A549 (cell line): ENCODE measurements around the gene CXADR. TPM values are rescaled to one million over a fixed set of nuclear protein-coding genes. Genes with fewer than 3 reads are reported as not detected.

Experiments
- ATAC-seq, 2 experiments: fragments of 200-7000 bp in 1 of 2; fragments of >200 bp in 1 of 2; cut with Nextera tagmentation in 1 of 2; cut with Tn5 transposase in 1 of 2; 3 replicates each; pipeline versions ENCODE4 v1.8.0 to v1.9.1; 2018 to 2020; ENCODE audit warnings: mild to moderate bottlenecking in 1 of 2, moderate library complexity in 1 of 2
- CTCF ChIA-PET: fragments of 300-600 bp; sonication (Branson Sonifier 250); formaldehyde crosslinking; extraction: SDS; loops from one replicate; lab custom pipeline; 2021; ENCODE audit warnings: antibody characterized with exemption, inconsistent platforms; lab: Yijun Ruan, JAX
- POLR2A ChIA-PET: fragments of 350-600 bp; formaldehyde crosslinking; extraction: SDS; loops from one replicate; lab custom pipeline; 2021; ENCODE audit warnings: antibody characterized with exemption, inconsistent platforms; lab: Yijun Ruan, JAX
- DNase-seq, 2 experiments: peaks; one replicate each; pipeline versions ENCODE4 v3.0.0 to v3.0.0-alpha.2; 2011 to 2016; ENCODE audit warnings: low read depth in 1 of 2, low spot score in 1 of 2
- FAIRE-seq: peaks from 2 replicates; lab custom pipeline; 2011; peaks lifted over from hg19 to GRCh38; lab: Jason Lieb, UNC
- H3K27ac ChIP-seq, 2 experiments: fragments of >200 bp; sonication (Bioruptor Twin); formaldehyde crosslinking; 3 replicates each; pipeline ENCODE4 v1.5.1; 2016 to 2017
- H3K4me1 ChIP-seq: fragments of >200 bp; sonication (Bioruptor Twin); formaldehyde crosslinking; 3 replicates; pipeline ENCODE4 v1.6.1; 2016
- H3K4me2 ChIP-seq: fragments of >200 bp; sonication (Bioruptor Twin); formaldehyde crosslinking; 3 replicates; pipeline ENCODE4 v1.6.1; 2016
- H3K4me3 ChIP-seq: fragments of >200 bp; sonication (Bioruptor Twin); formaldehyde crosslinking; 3 replicates; pipeline ENCODE4 v1.5.1; 2016
- H3K9me3 ChIP-seq: fragments of >200 bp; sonication (Bioruptor Twin); formaldehyde crosslinking; 3 replicates; pipeline ENCODE4 v1.6.1; 2016
- BCL3 ChIP-seq: fragments of >200 bp; sonication (Bioruptor Twin); formaldehyde crosslinking; IDR thresholded peaks from 3 replicates; pipeline ENCODE4 v1.6.1; 2016
- CBX2 ChIP-seq: fragments of 200-600 bp; sonication (generic); IDR thresholded peaks from 2 replicates; pipeline ENCODE4 v1.6.1; 2016; ENCODE audit warnings: low read depth, mild to moderate bottlenecking, borderline replicate concordance
- CBX8 ChIP-seq: fragments of 200-600 bp; sonication (generic); IDR thresholded peaks from 2 replicates; pipeline ENCODE4 v1.6.1; 2016
- CEBPB ChIP-seq, 2 experiments: fragments of >200 bp in 1 of 2; sonication (Bioruptor Twin) in 1 of 2; formaldehyde crosslinking in 1 of 2; IDR thresholded peaks; 2 replicates each; pipeline ENCODE4 v1.6.1; 2012 to 2016
- CHD4 ChIP-seq: fragments of 200-600 bp; sonication (generic); IDR thresholded peaks from 2 replicates; pipeline ENCODE4 v1.6.1; 2016; ENCODE audit warnings: antibody characterized with exemption, mild to moderate bottlenecking, borderline replicate concordance
- ELK1 ChIP-seq: fragments of 150-350 bp; IDR thresholded peaks from 2 replicates; pipeline ENCODE4 v1.6.1; 2014; ENCODE audit warnings: low read depth, mild to moderate bottlenecking, low read length
- EP300 ChIP-seq, 2 experiments: fragments of >200 bp; sonication (Bioruptor Twin); formaldehyde crosslinking; IDR thresholded peaks; 2 replicates in 1 of 2; 3 replicates in 1 of 2; pipeline ENCODE4 v1.6.1; 2016 to 2017
- FOXS1 ChIP-seq: fragments of 250-450 bp; sonication (Bioruptor Pico); IDR thresholded peaks from 2 replicates; pipeline ENCODE4 v1.5.0; 2020; ENCODE audit warnings: mild to moderate bottlenecking, moderate library complexity
- HES2 ChIP-seq: fragments of >200 bp; sonication (Bioruptor Twin); formaldehyde crosslinking; IDR thresholded peaks from 2 replicates; pipeline ENCODE4 v1.6.1; 2016
- HMGXB4 ChIP-seq: fragments of 250-450 bp; sonication (Bioruptor Pico); IDR thresholded peaks from 2 replicates; pipeline ENCODE4 v1.5.0; 2021; ENCODE audit warnings: mild to moderate bottlenecking, moderate library complexity, borderline replicate concordance
- HOXB13 ChIP-seq: fragments of 250-450 bp; sonication (Bioruptor Pico); IDR thresholded peaks from 2 replicates; pipeline ENCODE4 v1.5.0; 2020; ENCODE audit warnings: low read depth, mild to moderate bottlenecking, moderate library complexity
- JUNB ChIP-seq: fragments of >200 bp; sonication (Bioruptor Twin); formaldehyde crosslinking; IDR thresholded peaks from 2 replicates; pipeline ENCODE4 v1.6.1; 2016
- KDM1A ChIP-seq: fragments of 200-600 bp; sonication (generic); IDR thresholded peaks from 2 replicates; pipeline ENCODE4 v1.6.1; 2016; ENCODE audit warnings: low read depth, mild to moderate bottlenecking
- MAFK ChIP-seq: fragments of 450-650 bp; IDR thresholded peaks from 2 replicates; pipeline ENCODE4 v1.6.1; 2014; ENCODE audit not compliant: partially characterized antibody
- NFE2L2 ChIP-seq: fragments of 150-350 bp; conservative IDR thresholded peaks from 2 replicates; pipeline ENCODE4 v1.6.1; 2014; ENCODE audit warnings: low read length
- PHF8 ChIP-seq: fragments of 200-600 bp; sonication (generic); IDR thresholded peaks from 2 replicates; pipeline ENCODE4 v1.6.1; 2016; ENCODE audit warnings: low read depth, mild to moderate bottlenecking, antibody characterized with exemption, moderate library complexity, borderline replicate concordance
- POLR2AphosphoS2 ChIP-seq: conservative IDR thresholded peaks from 2 replicates; pipeline ENCODE4 v1.6.1; 2012; ENCODE audit warnings: low read length, improper control_type of control experiment, inconsistent platforms
- RAD21 ChIP-seq, 2 experiments: fragments of >200 bp in 1 of 2; sonication (Bioruptor Twin) in 1 of 2; formaldehyde crosslinking in 1 of 2; IDR thresholded peaks in 1 of 2; conservative IDR thresholded peaks in 1 of 2; 2 replicates in 1 of 2; 3 replicates in 1 of 2; pipeline ENCODE4 v1.6.1; 2012 to 2018; ENCODE audit warnings: inconsistent platforms in 1 of 2
- SMC3 ChIP-seq: fragments of >200 bp; sonication (Bioruptor Twin); formaldehyde crosslinking; IDR thresholded peaks from 3 replicates; pipeline ENCODE4 v1.6.1; 2018; ENCODE audit warnings: inconsistent platforms
- SREBF2 ChIP-seq: fragments of 450-650 bp; IDR thresholded peaks from 2 replicates; pipeline ENCODE4 v1.6.1; 2014; ENCODE audit warnings: mild to moderate bottlenecking, moderate library complexity
- TFCP2L1 ChIP-seq: fragments of 250-450 bp; sonication (Bioruptor Pico); IDR thresholded peaks from 2 replicates; pipeline ENCODE4 v1.5.0; 2021; ENCODE audit warnings: mild to moderate bottlenecking
- ZC3H11A ChIP-seq: fragments of 450-650 bp; IDR thresholded peaks from 2 replicates; pipeline ENCODE4 v1.6.1; 2014; ENCODE audit warnings: antibody characterized with exemption, mild to moderate bottlenecking
- ZNF302 ChIP-seq: fragments of 250-450 bp; sonication (Bioruptor Pico); IDR thresholded peaks from 2 replicates; pipeline ENCODE4 v1.9.0; 2021; ENCODE audit warnings: inconsistent platforms, mild to moderate bottlenecking, moderate library complexity
- WGBS: methylation state at CpG from one replicate; pipeline ENCODE4 v1.1.6; 2017; ENCODE audit errors: missing lambda C conversion rate; 5-methylcytosine and 5-hydroxymethylcytosine counted together
- polyA plus RNA-seq, 4 experiments: library from polyadenylated mRNA; depleted of rRNA in 3 of 4; stranded (reverse); fragments of >200 nt; fragmentation: RNase III in 1 of 4; extraction: RNeasy Plus Mini Kit Qiagen cat#74134 plus additional on column Dnase treatment in 1 of 4; gene quantifications; 2 replicates in 3 of 4; 3 replicates in 1 of 4; pipeline ENCODE4 v1.2.3, GENCODE V29; 2011 to 2017

Gene CXADR
- polyA plus RNA-seq, 2 of the 4 experiments (the other 2 are of a cell fraction) = 7.7 to 21.7 TPM

GRCh38 chr21:17578876-17579275 is 66.0 kb downstream of the CXADR start:
- no peaks in the 10 kb centered on the region for H3K9me3 ChIP-seq
- no peak overlapping the region for H3K4me2 ChIP-seq
- CTCF ChIA-PET = interaction anchor here (1.3 kb wide), 1 partner anchor 12 kb away, joined by 3 read pairs; no protein-coding TSS in a partner anchor
- no peak overlapping the region for H3K27ac ChIP-seq
- H3K4me1 ChIP-seq = no peaks in the 10 kb centered on the region
- DNase-seq (no peak), ATAC-seq (no peak), FAIRE-seq (no peak)
- 88% methylated on average over 2 of the region's 2 CpGs for WGBS
- H3K4me3 ChIP-seq = no peak overlapping the region
- TF ChIP-seq HOXB13 (CRISPR knock-in tag) (no peak), PHF8 (no peak), ELK1 (no peak), RAD21 (conservative IDR thresholded peaks at IDR 0.05 in 1 of 2, IDR thresholded peaks at IDR 0.05 in 1 of 2) (no peak), MAFK (no peak), SREBF2 (no peak), CHD4 (no peak), HMGXB4 (no peak)
- POLR2A ChIA-PET = no interaction called here

GRCh38 chr21:17580319-17580718 is 67.5 kb downstream of the CXADR start:
- H3K4me3 ChIP-seq = no peak overlapping the region
- H3K27ac ChIP-seq = no peak overlapping the region
- CTCF ChIA-PET = interaction anchor here (1.0 to 1.4 kb wide), 2 partner anchors 26 to 193 kb away, joined by 3 to 5 read pairs; no protein-coding TSS in a partner anchor
- no peak for TF ChIP-seq MAFK
- no peak for TF ChIP-seq CEBPB (IDR thresholded peaks at IDR 0.05)
- TF ChIP-seq ZNF302 = no peak
- TF ChIP-seq CBX8 = no peak
- TF ChIP-seq TFCP2L1 (CRISPR knock-in tag) = no peak
- no peak for TF ChIP-seq BCL3
- TF ChIP-seq JUNB = no peak
- no peak for TF ChIP-seq CBX2
- no peak for TF ChIP-seq NFE2L2
- no peak for TF ChIP-seq RAD21 (conservative IDR thresholded peaks at IDR 0.05 in 1 of 2, IDR thresholded peaks at IDR 0.05 in 1 of 2)
- no peak for TF ChIP-seq ELK1
- H3K4me2 ChIP-seq = no peak overlapping the region
- H3K4me1 ChIP-seq = no peaks in the 10 kb centered on the region
- no peak for FAIRE-seq
- ATAC-seq = no peak
- POLR2A ChIA-PET = no interaction called here
- H3K9me3 ChIP-seq = no peaks in the 10 kb centered on the region
- no peak for DNase-seq
- 95% methylated on average over 8 of the region's 8 CpGs for WGBS

GRCh38 chr21:17583898-17584297 is 71.1 kb downstream of the CXADR start:
- ATAC-seq = no peak
- CTCF ChIA-PET = interaction anchor here (1.1 to 2.9 kb wide), 2 partner anchors 60 to 196 kb away, joined by 3 to 26 read pairs; no protein-coding TSS in a partner anchor
- DNase-seq = no peak
- no peak for TF ChIP-seq FOXS1 (CRISPR knock-in tag)
- TF ChIP-seq POLR2AphosphoS2 = no peak
- no peak for TF ChIP-seq SMC3
- no peak for TF ChIP-seq HES2
- TF ChIP-seq ZC3H11A = no peak
- no peak for TF ChIP-seq EP300 (IDR thresholded peaks at IDR 0.05)
- TF ChIP-seq KDM1A = no peak
- TF ChIP-seq, all 56 proteins: peak for 0
- Histone ChIP-seq H3K27ac (no peak overlapping the region), H3K4me1 (no peaks in the 10 kb centered on the region), H3K9me3 (no peaks in the 10 kb centered on the region), H3K4me2 (no peak overlapping the region), H3K4me3 (no peak overlapping the region)
- POLR2A ChIA-PET = no interaction called here
- no peak for FAIRE-seq
- WGBS = 84% methylated on average over 3 of the region's 3 CpGs
